HPDE6-E6E7 (cell line): Measurements from ENCODE around the gene LYPD8.
"Not testable (repeated sequence)": the region's sequence is repeated elsewhere in the genome, so short reads cannot be mapped to it uniquely, and the experiment has no call there.

Source experiments
- DNase-seq: peaks from one replicate; pipeline ENCODE4 v3.0.0; 2011; ENCODE audit warnings: missing footprints; ENCODE audit errors: extremely low spot score

The LYPD8 gene, protein sequence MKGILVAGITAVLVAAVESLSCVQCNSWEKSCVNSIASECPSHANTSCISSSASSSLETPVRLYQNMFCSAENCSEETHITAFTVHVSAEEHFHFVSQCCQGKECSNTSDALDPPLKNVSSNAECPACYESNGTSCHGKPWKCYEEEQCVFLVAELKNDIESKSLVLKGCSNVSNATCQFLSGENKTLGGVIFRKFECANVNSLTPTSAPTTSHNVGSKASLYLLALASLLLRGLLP

DNA sequence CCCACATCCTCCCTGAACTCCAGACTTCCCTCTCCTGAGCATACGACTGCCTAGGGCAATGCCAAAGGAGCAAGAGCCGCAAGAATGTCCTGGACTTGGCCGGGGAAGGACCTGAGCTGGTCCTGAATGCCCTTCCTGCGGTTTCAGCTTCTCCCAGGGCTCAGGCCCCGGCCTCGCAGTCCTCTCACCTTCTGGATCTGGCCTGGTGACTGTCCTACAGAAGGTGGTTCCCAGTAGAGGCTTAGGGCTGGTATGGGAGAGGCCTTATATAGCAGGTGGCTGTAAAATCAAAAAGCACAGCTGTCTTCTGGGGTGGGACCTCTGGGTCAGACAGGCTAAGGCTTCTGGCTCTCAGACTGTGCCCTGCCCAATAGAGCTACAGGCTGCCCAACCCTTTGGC lies at the start of gene LYPD8:
Gene LYPD8, minus strand, starts transcription at position 243 of the 400 bp plus-strand sequence. CDS start 4,678 bp downstream, outside the sequence.
- no peak for DNase-seq

DNA sequence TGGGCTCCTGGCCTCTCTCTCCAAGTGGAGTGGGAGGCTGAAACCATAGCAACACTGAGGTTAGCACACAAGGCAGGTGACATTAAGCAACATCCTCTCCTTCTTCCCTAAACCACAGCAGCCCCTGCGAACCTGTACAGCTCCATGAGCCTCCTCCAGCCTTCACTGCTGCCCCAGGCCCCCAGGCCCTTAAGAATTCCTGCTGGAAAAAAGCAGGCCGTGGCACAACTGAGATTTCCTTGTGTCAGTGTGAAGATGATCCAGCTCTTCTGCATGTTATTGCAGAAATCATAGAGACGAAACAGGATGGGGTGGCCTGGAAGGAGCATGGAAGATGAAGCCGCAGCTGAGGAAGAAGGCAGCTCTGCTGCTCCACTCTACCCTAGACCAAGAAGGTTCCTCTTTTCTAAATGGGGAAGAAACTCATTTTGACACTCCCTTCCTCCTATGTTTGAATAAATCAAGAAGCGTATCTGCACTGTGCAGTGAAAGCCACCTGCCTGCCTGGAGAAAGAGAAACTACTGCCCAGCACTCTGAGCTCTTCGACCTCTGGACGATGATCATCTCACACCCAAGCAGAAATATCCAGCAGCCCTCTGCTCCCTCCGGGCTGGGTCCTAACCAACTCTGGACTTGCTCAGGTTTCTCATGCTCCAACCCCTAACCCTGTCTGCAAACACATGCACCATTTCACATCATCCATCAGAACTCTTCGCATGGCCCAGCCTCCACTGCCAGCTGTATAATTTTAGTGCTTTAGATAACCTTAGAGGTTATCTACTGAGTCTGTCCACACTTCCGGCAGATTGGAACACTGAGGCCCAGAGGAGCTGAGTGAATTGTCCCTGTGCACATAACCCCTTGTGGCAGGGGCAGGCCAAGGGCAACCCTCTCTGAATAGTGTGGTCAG lies 49.5 kb upstream of the LYPD8 start:
- DNase-seq, result no peak

DNA sequence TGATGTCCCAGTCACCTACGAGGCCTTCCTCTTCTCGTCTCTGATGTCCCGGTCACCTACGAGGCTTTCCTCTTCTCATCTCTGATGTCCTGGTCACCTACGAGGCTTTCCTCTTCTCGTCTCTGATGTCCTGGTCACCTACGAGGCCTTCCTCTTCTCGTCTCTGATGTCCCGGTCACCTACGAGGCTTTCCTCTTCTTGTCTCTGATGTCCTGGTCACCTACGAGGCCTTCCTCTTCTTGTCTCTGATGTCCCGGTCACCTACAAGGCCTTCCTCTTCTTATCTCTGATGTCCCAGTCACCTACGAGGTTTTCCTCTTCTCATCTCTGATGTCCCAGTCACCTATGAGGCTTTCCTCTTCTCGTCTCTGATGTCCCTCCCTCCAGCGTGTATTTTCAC lies 47.9 kb upstream of the LYPD8 start:
- DNase-seq, result not testable (repeated sequence)

DNA sequence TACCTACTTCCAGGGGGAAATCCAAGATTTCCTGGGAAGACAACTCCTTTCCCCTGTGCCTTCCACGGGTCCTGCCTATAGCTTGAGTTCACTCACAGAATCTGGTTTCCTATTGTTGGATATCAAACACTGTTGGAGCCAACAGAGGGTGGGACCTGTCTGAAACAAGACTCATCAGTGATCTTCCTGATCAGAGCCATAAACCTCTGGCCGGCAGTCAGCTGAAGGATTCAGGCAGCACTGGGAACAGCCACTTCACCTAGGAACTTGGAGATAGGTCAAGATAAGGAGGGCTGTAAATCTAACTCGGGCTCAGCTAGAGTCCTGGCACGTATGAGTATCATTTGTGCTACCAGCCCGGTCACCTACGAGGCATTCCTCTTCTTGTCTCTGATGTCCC lies 46.9 kb upstream of the LYPD8 start:
- DNase-seq, result no peak

DNA sequence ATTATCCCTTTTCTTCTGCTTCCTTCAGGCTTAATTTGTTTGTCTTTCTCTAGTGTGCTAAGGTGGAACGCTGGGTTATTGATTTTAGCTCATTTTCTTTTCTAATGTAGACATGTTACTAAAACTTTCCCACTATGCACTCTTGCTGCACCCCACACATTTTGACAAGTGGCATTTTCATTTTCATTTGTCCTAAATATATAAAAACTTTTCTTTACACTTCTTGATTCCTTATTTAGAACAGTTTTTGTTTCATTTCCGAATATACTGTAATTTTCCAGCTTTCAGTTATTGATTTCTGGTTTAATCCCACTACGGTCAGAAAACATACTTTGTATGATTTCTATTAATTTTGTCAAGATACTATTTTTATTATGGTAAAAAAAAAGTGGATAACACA lies 44.9 kb upstream of the LYPD8 start:
- DNase-seq, result no peak

DNA sequence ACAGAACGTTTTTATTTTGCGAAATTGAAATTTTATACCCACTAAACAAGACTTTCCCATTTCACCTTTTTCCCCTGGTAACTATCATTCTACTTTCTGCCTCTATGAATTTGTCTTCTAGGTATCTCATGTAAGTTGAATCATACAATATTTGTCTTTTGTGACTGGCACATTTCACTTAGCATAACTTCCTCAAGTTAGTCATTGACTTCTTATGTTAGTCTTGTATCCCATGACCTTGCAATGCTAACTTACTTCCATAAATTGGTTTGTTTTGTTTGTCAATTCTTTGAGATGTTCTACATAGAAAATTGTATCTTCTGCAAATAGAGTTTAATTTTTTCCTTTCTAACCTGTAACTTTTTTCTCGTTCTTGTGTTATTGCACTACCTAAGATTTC lies 43.2 kb upstream of the LYPD8 start:
- DNase-seq, result no peak

DNA sequence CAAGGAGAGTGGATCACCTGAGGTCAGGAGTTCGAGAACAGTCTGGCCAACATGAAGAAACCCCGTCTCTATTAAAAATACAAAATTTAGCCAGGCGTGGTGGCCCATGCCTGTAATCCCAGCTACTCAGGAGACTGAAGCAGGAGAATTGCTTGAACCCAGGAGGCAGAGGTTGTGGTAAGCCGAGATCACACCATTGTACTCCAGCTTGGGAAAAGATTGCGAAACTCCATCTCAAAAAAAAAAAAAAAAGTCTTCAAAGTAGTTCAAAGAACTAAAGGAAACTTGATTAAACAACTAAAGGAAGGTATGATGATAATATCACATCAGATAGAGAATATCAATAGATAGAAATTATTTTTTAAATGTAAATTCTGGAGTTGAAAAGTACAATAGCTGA lies 39.1 kb upstream of the LYPD8 start:
- DNase-seq, result not testable (repeated sequence)

DNA sequence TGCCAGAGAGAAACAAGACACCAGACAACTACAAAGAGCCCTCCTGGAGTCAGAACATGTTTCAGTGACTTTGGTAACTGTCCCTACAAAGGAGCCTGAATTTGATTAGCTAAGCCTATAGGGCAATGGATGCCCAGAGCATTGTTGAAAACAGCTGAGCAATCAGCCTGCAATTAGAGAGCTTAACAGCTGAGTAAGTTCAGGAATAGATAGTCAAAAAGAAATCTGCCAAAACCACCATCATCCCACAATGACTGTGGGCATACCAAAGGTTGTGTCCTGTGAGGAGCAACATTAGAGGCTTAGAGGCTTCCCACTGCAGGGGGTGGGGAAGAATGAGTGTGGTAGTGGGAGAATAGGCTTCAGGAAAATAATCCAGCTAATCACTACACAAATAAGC lies 38.0 kb upstream of the LYPD8 start:
- DNase-seq, result no peak

DNA sequence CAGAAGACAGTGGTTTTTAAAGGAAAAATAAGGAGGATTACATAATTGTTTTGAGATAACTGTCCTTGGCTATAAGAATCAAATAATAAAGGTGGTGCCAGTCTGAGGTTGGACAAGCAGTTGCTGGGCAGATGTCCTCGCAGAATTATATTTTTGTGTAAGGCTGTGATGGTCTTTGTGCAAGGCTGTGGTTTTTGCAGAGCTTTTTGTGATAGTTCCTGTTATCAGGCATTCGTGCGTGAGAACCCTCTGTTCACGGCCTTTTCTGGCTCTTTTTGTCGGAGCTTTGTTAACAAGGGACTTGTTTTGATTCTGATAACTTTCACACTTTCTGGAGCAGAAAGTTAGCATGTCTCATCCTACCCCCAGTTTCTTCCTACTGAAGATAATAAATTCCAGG lies 36.8 kb upstream of the LYPD8 start:
- no peak for DNase-seq

DNA sequence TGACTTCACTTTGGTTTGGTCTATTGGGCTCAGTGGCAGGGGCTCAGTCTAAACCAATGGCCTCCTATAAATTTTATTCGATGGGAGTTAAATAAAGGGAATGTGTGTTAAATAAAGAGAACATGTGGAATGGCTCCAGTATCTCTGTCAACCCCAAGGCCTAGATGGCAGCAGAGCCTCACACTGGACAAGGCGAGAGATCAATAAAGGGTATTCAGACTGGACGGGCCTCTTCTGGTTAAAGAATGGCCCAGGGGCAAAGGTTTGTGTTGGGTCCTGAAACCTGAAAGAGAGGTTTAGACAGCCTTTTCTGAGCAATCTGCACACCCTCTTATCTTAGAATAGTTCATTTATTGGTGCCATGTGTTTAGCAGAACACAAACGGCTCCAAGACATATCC lies 35.5 kb upstream of the LYPD8 start:
- no peak for DNase-seq

DNA sequence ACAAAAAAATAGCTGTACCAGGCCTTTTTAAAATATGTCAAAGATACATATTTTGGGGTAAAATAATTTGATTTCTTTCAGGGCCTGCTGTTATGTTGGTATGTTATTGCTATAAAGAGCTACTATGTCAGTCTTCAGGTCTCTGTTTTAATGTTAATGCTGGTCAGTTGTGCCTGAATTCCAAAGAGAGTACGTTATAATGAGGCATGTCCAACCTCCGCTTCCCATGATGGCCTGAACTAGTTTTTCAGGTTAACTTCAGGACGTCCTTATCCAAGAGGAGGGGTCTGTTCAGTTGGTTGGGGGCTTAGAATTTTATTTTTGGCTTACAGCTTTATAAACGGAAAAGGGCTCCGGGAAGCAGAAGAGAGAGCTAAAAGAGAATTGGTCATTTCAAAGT lies 34.9 kb upstream of the LYPD8 start:
- DNase-seq, result no peak

DNA sequence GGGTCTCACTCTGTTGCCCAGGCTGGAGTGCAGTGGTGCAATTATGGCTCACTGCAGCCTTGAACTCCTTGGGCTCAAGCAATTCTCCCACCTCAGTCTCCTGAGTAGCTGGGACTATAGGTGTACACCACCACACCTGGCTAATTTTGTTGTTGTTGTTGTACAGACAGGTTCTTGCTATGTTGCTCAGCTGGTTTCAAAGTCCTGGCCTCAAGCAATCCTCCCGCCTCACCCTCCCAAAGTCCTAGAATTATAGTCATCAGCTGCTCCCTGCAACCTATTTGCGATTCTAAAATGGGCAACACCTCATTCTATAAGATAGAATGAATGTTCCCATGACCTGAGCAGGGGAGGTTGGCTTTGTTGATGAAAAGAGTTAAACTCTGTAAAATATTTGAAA lies 33.8 kb upstream of the LYPD8 start:
- not testable (repeated sequence) for DNase-seq

DNA sequence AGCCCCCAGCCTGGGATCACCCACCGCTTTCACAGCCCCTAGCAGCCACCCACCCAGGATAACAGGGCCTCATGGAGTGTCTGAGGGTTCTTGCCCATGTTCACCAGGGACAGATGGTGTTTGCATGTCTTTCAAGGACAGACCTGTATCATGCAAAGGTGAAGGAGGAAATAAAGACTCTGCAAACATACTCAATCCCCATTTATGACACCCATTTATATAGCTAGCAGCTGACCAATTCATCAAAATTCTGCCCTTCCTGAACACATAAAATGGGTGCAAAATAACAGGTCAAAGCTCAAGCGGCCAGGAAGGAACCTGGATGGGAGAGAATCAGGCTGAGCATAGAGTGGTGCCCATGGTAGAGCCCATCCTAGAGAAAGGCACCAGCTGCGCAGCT lies 32.8 kb upstream of the LYPD8 start:
- DNase-seq, result no peak

DNA sequence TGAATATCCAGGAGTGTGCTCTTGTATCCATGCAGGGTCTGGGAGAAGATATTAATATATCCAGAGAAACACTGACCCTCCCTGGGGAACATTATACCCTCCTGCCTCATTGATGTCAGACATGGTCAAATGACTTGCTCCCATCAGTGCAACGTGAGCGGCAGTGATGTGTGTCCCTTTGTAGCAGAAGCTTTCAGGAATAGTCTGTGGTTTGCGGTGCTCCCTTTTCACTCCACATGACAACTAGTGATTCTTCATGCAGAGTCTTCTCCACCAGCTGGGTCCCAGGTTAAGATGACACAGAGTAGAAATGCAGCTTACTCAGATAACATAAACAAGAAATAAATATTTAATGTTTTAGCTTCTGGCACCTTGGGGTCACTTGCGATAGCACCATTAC lies 31.9 kb upstream of the LYPD8 start:
- no peak for DNase-seq

DNA sequence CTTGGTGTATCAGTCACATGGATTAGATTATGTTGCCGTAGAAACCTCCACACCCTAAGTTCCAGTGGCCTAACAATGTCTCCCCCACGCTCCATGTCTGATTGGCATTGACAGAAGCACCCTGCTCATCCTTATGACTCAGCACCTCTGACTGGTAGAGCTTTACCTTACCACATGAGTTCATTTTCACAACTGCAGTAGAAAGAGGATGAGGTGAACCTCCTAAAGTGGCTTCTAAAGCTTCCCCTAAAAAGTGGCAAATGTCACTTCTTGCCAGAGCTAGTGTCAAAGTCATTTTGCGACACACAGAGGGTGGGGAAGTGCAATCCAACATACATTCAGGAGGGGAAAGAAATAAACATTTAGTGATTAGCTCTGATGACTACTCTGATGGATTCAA lies 30.6 kb upstream of the LYPD8 start:
- DNase-seq, result no peak

DNA sequence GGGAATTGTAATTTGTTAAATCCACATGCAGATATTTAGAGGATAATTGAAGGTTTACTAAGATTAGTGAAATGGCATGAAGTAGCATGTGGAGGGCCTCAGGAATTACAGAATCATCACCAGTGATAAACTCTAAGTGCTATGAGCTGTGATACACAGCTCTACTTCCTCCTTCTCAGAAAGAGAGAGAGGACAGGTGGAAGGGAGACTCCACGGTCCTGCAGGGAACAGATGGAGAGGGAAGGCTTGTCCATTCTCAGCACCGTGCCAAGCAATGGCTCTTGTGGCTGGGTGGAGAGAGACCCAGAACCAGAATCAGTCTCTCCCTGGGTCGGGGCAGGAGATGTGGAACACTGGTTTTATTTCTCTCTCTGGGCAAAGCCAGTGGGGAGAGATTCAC lies 27.8 kb upstream of the LYPD8 start:
- no peak for DNase-seq

DNA sequence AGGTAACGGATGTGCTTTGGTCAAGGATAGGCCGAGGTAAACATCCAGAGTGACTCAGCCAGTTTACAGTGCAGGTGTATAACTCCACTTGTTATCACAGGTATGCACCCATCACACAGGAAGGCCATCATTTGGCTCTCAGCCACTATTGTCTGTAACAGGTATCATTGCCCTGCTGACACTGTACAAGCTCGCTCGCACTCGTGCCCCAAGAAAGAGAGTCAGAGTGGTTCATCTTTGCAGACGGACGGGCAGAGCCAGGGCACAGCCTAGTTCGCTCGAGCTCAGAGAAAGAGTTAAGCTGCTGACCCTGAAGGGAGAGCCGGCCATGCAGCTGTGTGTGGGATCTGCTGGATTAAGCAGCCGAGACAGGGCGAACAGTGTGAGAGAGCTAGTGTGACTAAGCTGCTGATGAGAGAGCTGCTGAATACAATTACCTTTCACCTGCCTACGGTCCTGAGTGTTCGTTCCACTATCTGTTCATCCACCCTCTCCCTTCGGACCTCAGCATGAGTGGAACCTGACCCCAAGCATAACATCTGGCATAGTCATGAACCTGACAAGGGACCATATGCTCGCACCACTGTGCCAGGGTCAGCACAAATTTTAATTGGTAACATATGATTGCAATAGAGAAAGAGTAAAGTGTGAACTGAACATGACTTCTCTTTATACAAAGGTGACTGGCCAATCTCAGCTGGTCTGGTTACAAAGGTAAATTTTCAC lies 27.0 kb upstream of the LYPD8 start:
- no peak for DNase-seq

DNA sequence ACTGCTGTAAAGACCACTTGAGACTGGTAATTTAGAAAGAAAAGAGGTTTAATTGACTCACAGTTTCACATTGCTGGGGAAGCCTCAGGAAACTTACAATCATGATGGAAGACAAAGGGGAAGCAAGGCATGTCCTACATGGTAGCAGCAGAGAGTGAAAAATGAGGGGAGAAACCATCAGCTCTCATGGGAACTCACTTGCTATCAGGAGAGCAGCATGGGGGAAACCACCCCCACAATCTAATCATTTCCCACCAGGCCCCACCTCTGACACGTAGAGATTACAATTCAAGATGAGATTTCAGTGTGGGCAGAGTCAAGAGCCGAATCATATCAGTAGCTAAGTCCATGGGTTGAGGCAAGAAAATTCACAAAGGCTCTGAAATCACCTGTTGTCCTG lies 23.8 kb upstream of the LYPD8 start:
- no peak for DNase-seq

DNA sequence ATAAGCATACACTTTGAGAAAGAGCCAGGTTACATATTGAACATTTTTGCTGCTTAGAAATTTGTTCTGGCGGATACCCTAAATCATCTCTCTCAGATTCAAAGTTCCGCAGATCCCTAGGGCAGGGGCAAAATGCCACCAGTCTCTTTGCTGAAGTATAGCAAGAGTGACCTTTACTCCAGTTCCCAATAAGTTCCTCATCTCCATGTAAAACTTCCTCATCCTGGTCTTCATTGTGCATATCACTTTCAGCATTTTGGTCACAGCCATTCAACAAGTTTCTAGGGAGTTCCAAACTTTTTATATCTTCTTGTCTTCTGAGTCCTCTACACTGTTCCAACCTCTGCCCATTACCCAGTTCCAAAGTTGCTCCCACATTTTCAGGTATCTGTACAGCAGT lies 23.3 kb upstream of the LYPD8 start:
- no peak for DNase-seq

DNA sequence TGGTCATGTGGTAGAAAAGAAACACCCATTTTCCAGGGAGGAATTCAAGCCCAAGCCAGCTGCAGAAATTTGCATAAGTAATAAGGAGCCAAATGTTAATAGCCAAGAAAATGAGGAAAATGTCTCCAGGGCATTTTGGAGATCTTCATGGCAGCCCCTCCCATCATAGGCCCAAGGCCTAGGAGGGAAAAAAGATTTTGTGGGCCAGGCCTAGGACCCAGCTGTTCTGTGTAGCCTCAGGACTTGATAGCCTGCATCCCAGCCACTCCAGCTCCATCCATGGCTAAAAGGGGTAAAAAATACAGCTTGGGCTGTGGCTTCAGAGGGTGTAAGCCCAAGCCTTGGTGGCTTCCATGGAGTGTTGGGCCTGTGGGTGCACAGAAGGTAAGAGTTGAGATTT lies 21.4 kb upstream of the LYPD8 start:
- no peak for DNase-seq

DNA sequence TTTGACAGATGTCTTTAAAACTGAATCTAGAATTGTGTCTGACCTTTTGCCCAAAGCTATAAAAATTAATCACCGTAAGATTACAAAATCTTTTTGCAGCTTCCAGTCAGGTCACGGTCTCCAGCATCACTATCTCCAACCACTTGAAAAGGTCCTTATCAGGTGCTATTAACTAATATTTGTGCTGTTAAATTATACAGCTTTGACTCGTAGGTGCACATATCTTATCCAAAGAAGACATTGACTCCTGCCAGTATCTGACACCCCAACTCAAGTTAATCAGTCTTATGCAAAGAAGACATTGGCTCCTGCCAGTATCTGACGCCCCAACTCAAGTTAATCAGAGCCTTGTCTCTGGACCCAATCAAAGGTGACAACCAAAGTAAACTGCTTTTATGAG lies 19.9 kb upstream of the LYPD8 start:
- DNase-seq, result no peak

DNA sequence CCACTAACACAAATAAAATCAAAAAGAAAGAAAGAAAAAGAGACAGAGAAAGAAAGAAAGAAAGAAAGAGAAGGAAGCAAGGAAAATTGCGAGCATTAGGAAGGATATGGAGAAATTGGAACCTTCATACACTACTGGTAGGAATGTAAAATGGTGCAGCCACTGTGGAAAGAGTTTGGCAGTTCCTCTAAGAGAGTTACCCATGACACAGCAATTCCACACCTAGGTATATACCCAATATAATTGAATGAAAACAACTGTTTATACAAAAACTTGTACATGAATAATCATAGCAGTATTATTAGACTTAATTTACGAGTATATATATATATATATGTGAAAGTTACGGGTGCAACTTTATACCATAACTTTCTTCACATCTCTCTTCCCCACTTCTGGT lies 4.1 kb upstream of the LYPD8 start:
- DNase-seq, result no peak

DNA sequence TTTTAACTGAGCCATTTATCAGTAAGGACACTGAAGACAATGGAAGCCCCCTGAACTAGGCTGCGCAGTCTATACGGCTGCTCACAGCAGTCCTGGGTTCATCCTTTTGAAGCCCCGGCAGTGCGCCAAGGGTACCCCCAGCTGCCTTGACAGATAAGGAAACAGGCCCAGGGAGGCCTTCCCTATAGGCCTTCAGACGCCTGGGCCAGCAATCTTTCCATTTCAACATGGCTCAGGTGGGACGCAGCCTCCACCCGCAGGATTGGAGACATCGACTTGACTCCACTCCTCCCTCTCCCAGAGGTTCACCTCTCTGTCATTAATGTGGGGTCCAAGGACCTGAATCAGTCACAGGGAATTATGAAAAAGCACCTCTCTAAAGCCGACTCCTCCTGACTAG lies 2.8 kb upstream of the LYPD8 start:
- no peak for DNase-seq
